HG03521 (cell line): ENCODE data around the gene NEK2.
"Not testable (repeated sequence)": the region's sequence is repeated elsewhere in the genome, so short reads cannot be mapped to it uniquely, and the experiment has no call there.

Experiments
- ATAC-seq: cut with Tn5 transposase; IDR thresholded peaks from one replicate; pipeline ENCODE4 v1.9.1; 2021; ENCODE audit warnings: mild to moderate bottlenecking, moderate library complexity; ENCODE audit not compliant: unreplicated experiment

The NEK2 gene

GRCh38 chr1:211695135-211695816, 19.9 kb upstream of the NEK2 start:
- ATAC-seq, result peak; percentile 45

- ATAC-seq, result not testable (repeated sequence)
Observed at GRCh38 chr1:211693911-211694310, 18.5 kb upstream of the NEK2 start.

GRCh38 chr1:211688421-211688820, 13.0 kb upstream of the NEK2 start:
- ATAC-seq, result no peak

GRCh38 chr1:211687462-211688215, 12.2 kb upstream of the NEK2 start:
- ATAC-seq, result no peak

- no peak for ATAC-seq
Observed at GRCh38 chr1:211685823-211686222, 10.4 kb upstream of the NEK2 start.

GRCh38 chr1:211684791-211685190, 9.4 kb upstream of the NEK2 start:
- ATAC-seq, result no peak

GRCh38 chr1:211684331-211684730, 8.9 kb upstream of the NEK2 start:
- ATAC-seq, result no peak

- ATAC-seq, result no peak
Observed at GRCh38 chr1:211683396-211684297, 8.2 kb upstream of the NEK2 start.

GRCh38 chr1:211682186-211682585, 6.8 kb upstream of the NEK2 start:
- ATAC-seq, result not testable (repeated sequence)

- ATAC-seq, result peak; percentile 75
Observed at GRCh38 chr1:211680752-211681327, 5.4 kb upstream of the NEK2 start.

GRCh38 chr1:211677659-211678058, 2.2 kb upstream of the NEK2 start:
- no peak for ATAC-seq

GRCh38 chr1:211676761-211677160, 1.3 kb upstream of the NEK2 start:
- no peak for ATAC-seq

- no peak for ATAC-seq
Observed at GRCh38 chr1:211676106-211676583, 724 bp upstream of the NEK2 start.

GRCh38 chr1:211667065-211667617, 8.3 kb downstream of the NEK2 start:
- ATAC-seq, result no peak

- no peak for ATAC-seq
Observed at GRCh38 chr1:211660718-211661222, 14.7 kb downstream of the NEK2 start.

- no peak for ATAC-seq
Observed at GRCh38 chr1:211656728-211657127, 18.7 kb downstream of the NEK2 start.

GRCh38 chr1:211654838-211655787, 20.3 kb downstream of the NEK2 start:
- ATAC-seq, result peak; percentile 92

GRCh38 chr1:211653959-211654496, 21.4 kb downstream of the NEK2 start:
- ATAC-seq, result no peak

- no peak for ATAC-seq
Observed at GRCh38 chr1:211653293-211653692, 22.1 kb downstream of the NEK2 start.
